Endothelial cell of umbilical vein (primary cell): Measurements from ENCODE around the gene CHSY1. TPM values are rescaled to one million over a fixed set of nuclear protein-coding genes. Genes with fewer than 3 reads are reported as not detected.

ENCODE experiments used
- BruUV-seq: library from RNA; stranded (reverse); fragments of 400-500 nt; replicated peaks from 2 replicates; lab custom pipeline; 2021; lab: Mats Ljungman, UMichigan
- CTCF ChIA-PET: fragments of 300-600, 350-600 bp; sonication (Branson Sonifier 250); formaldehyde crosslinking; loops from one replicate; lab custom pipeline; 2021; ENCODE audit warnings: antibody characterized with exemption, inconsistent platforms; lab: Charles Lee
- POLR2A ChIA-PET: fragments of 300-600, 350-600 bp; sonication (Branson Sonifier 250); formaldehyde crosslinking; loops from one replicate; lab custom pipeline; 2021; ENCODE audit warnings: antibody characterized with exemption, inconsistent platforms; lab: Charles Lee
- DNase-seq: peaks from one replicate; pipeline ENCODE4 v3.0.0-alpha.2; 2011; ENCODE audit warnings: low read depth, low spot score
- FAIRE-seq: peaks from 2 replicates; lab custom pipeline; 2011; peaks lifted over from hg19 to GRCh38; lab: Jason Lieb, UNC
- H2AFZ ChIP-seq: 2 replicates; pipeline ENCODE4 v1.6.0; 2012; ENCODE audit warnings: low read depth, low read length, control low read depth, inconsistent platforms
- H3K27ac ChIP-seq: 2 replicates; pipeline ENCODE4 v1.5.1; 2011; ENCODE audit warnings: low read depth, mild to moderate bottlenecking, control low read depth, low read length, moderate library complexity; ENCODE audit not compliant: insufficient read depth
- H3K27me3 ChIP-seq, 2 experiments: 2 replicates each; pipeline versions ENCODE4 v1.6.0 to v1.6.1; 2011; ENCODE audit warnings: low read length in 2 of 2, mixed read lengths in 1 of 2; ENCODE audit not compliant: control insufficient read depth in 2 of 2, insufficient read depth in 2 of 2
- H3K36me3 ChIP-seq, 2 experiments: 2 replicates in 1 of 2; 3 replicates in 1 of 2; pipeline ENCODE4 v1.5.1; 2011; ENCODE audit warnings: low read length in 2 of 2, mild to moderate bottlenecking in 1 of 2, moderate library complexity in 1 of 2; ENCODE audit not compliant: control insufficient read depth in 2 of 2, insufficient read depth in 2 of 2; ENCODE audit errors: extremely low read depth in 1 of 2
- H3K4me1 ChIP-seq: 3 replicates; pipeline ENCODE4 v1.5.1; 2011; ENCODE audit warnings: mild to moderate bottlenecking, low read length; ENCODE audit not compliant: control insufficient read depth, insufficient read depth; ENCODE audit errors: extremely low read depth
- H3K4me2 ChIP-seq: 2 replicates; pipeline ENCODE4 v1.6.1; 2011; ENCODE audit warnings: low read length, control low read depth, mixed read lengths; ENCODE audit not compliant: insufficient read depth
- H3K4me3 ChIP-seq, 3 experiments: fragments of 200-600 bp in 1 of 3; sonication (generic), shearing (Covaris generic) in 1 of 3; replicated peaks in 1 of 3; 2 replicates each; pipeline ENCODE4 v1.5.1; 2011 to 2016; ENCODE audit warnings: control low read depth in 3 of 3, low read length in 3 of 3, mild to moderate bottlenecking in 2 of 3, inconsistent platforms in 1 of 3, low read depth in 1 of 3, moderate library complexity in 1 of 3; ENCODE audit not compliant: insufficient read depth in 1 of 3
- H3K79me2 ChIP-seq: 2 replicates; pipeline ENCODE4 v1.6.0; 2012; ENCODE audit warnings: low read length, inconsistent platforms; ENCODE audit not compliant: control insufficient read depth, insufficient read depth
- H3K9ac ChIP-seq: replicated peaks from 2 replicates; pipeline ENCODE3; 2011; ENCODE audit warnings: low read length, control low read depth; ENCODE audit not compliant: insufficient read depth; ENCODE audit errors: extremely low read depth
- H3K9me1 ChIP-seq: replicated peaks from 3 replicates; pipeline ENCODE4 v1.6.0; 2011; ENCODE audit warnings: mild to moderate bottlenecking, low read length; ENCODE audit not compliant: control insufficient read depth, insufficient read depth; ENCODE audit errors: extremely low read depth
- H3K9me3 ChIP-seq: replicated peaks from 2 replicates; pipeline ENCODE4 v1.5.1; 2012; ENCODE audit warnings: low read length, inconsistent platforms; ENCODE audit not compliant: control insufficient read depth, insufficient read depth
- H4K20me1 ChIP-seq: replicated peaks from 2 replicates; pipeline ENCODE3; 2011; ENCODE audit warnings: mild to moderate bottlenecking, low read length; ENCODE audit not compliant: control insufficient read depth, insufficient read depth; ENCODE audit errors: extremely low read depth
- CTCF ChIP-seq, 2 donors: IDR thresholded peaks; 1 replicate in 1 of 2; 2 replicates in 1 of 2; pipeline ENCODE4 v1.5.1; 2011; ENCODE audit warnings: low read length in 2 of 2, mild to moderate bottlenecking in 2 of 2, moderate library complexity in 2 of 2, control low read depth in 1 of 2, inconsistent platforms in 1 of 2, low read depth in 1 of 2; ENCODE audit not compliant: insufficient read depth in 1 of 2; ENCODE audit errors: extremely low read depth in 1 of 2
- EZH2 ChIP-seq: IDR thresholded peaks from 2 replicates; pipeline ENCODE4 v1.6.1; 2012; ENCODE audit warnings: borderline replicate concordance, low read depth, mild to moderate bottlenecking, moderate library complexity, low read length, inconsistent platforms; ENCODE audit not compliant: severe bottlenecking
- FOS ChIP-seq: IDR thresholded peaks from 2 replicates; pipeline ENCODE4 v1.6.1; 2011; ENCODE audit warnings: mild to moderate bottlenecking, low read length, moderate library complexity, borderline replicate concordance; ENCODE audit not compliant: insufficient read depth
- GATA2 ChIP-seq: IDR thresholded peaks from 2 replicates; pipeline ENCODE4 v1.7.0; 2011; ENCODE audit warnings: low read depth, mild to moderate bottlenecking, moderate library complexity, mixed read lengths, low read length; ENCODE audit not compliant: insufficient read length, insufficient read depth
- JUN ChIP-seq: IDR thresholded peaks from 2 replicates; pipeline ENCODE4 v1.6.1; 2011; ENCODE audit warnings: borderline replicate concordance, low read depth; ENCODE audit not compliant: insufficient read length, insufficient read depth
- MAX ChIP-seq: IDR thresholded peaks from 2 replicates; pipeline ENCODE4 v1.6.1; 2011; ENCODE audit not compliant: insufficient read depth, insufficient read length
- MYC ChIP-seq: IDR thresholded peaks from one replicate; pipeline ENCODE4 v1.6.1; 2011; ENCODE audit warnings: mild to moderate bottlenecking, low read depth, low read length
- POLR2A ChIP-seq: IDR thresholded peaks from 2 replicates; pipeline ENCODE4 v1.6.1; 2012; ENCODE audit warnings: low read depth, mild to moderate bottlenecking, control low read depth, low read length
- POLR2AphosphoS5 ChIP-seq: IDR thresholded peaks from 2 replicates; pipeline ENCODE4 v1.6.1; 2012; ENCODE audit warnings: low read depth, mild to moderate bottlenecking, control low read depth, low read length, moderate library complexity; ENCODE audit not compliant: insufficient read depth
- dilution Hi-C: fragments of 300-500 bp; cut with MboI; formaldehyde crosslinking; loops from one replicate; pipeline ENCODE4 v1.15.0; 2019; ENCODE audit warnings: low sequenced_read_pairs; ENCODE audit not compliant: extremely low pct_ligation_motif_present
- intact Hi-C: fragments of 100-400 bp; cut with micrococcal nuclease; formaldehyde crosslinking; loops from one replicate; pipeline ENCODE4 v1.10.0; 2022
- polyA plus RNA-seq, 4 experiments: library from polyadenylated mRNA; depleted of rRNA in 3 of 4; stranded (reverse) in 3 of 4; unstranded in 1 of 4; fragments of >200 nt; gene quantifications; 2 replicates each; pipeline versions ENCODE4 v1.2.1 to v1.2.3, GENCODE V29; 2011 to 2012; ENCODE audit warnings: missing spikeins in 1 of 4
- total RNA-seq: library from RNA; stranded (reverse); gene quantifications from 2 replicates; pipeline ENCODE4 v1.2.3, GENCODE V29; 2021

The CHSY1 gene
- total and polyA plus RNA-seq, 2 donors (not counting 3 experiments of a cell fraction or from before 2014, with no cell fraction given), result 23.7 to 50.8 TPM

GRCh38 chr15:101131489-101132389 is 120.1 kb downstream of the CHSY1 start:
- dilution Hi-C loops, result no loop called here
- no peak overlapping the region for H3K4me2 ChIP-seq
- TF ChIP-seq EZH2, result no peak
- TF ChIP-seq JUN, result no peak
- no peak for TF ChIP-seq GATA2
- TF ChIP-seq FOS, result no peak
- TF ChIP-seq MAX, result no peak
- TF ChIP-seq MYC, result no peak
- TF ChIP-seq POLR2A, result no peak
- TF ChIP-seq CTCF (IDR thresholded peaks at IDR 0.05; ENCODE audit: extremely low read depth in 1 of 2, insufficient read depth in 1 of 2, low read depth in 1 of 2, low read length in 2 of 2), result no peak
- TF ChIP-seq POLR2AphosphoS5, result no peak
- no peak for DNase-seq
- no peaks in the 10 kb centered on the region for H3K9me3 ChIP-seq
- ChIA-PET CTCF (interaction anchor here (0.9 to 1.8 kb wide), 2 partner anchors 10 to 21 kb away, joined by 3 to 5 read pairs; no protein-coding TSS in a partner anchor), POLR2A (no interaction called here)
- no peak overlapping the region for H3K9ac ChIP-seq
- no peaks in the 10 kb centered on the region for H4K20me1 ChIP-seq
- peaks cover 17% of the 10 kb centered on the region for H3K4me1 ChIP-seq
- no peaks in the 10 kb centered on the region for H3K9me1 ChIP-seq
- H3K36me3 ChIP-seq, result no peaks in the 10 kb centered on the region
- no TSS peak for BruUV-seq
- H3K79me2 ChIP-seq, result no peaks in the 10 kb centered on the region
- intact Hi-C loops, result no loop called here
- no peak overlapping the region for H2AFZ ChIP-seq
- H3K27me3 ChIP-seq, result no peaks in the 10 kb centered on the region
- H3K4me3 ChIP-seq, result no peak overlapping the region
- H3K27ac ChIP-seq, result no peak overlapping the region
- FAIRE-seq, result no peak
